B cell (primary cell): ENCODE results near the gene RAB41. TPM values are rescaled to one million over a fixed set of nuclear protein-coding genes. Genes with fewer than 3 reads are reported as not detected.

Experiments
- ATAC-seq: fragments of 200-7000 bp; cut with Tn5 transposase; one replicate; pipeline ENCODE4 v1.10.0; 2021; ENCODE audit warnings: low read depth, mild to moderate bottlenecking, moderate number of reproducible peaks, moderate library complexity
- CTCF ChIA-PET: fragments of 350-600 bp; sonication (Branson Sonifier 250); formaldehyde crosslinking; loops from one replicate; lab custom pipeline; 2021; ENCODE audit warnings: antibody characterized with exemption, inconsistent platforms; lab: Charles Lee
- POLR2A ChIA-PET: fragments of 350-600 bp; sonication (Branson Sonifier 250); formaldehyde crosslinking; loops from one replicate; lab custom pipeline; 2021; ENCODE audit warnings: antibody characterized with exemption; lab: Charles Lee
- DNase-seq: peaks from one replicate; pipeline ENCODE4 v3.0.0; 2013
- H2AFZ ChIP-seq: 2 replicates; pipeline ENCODE4 v1.6.1; 2012; ENCODE audit warnings: mild to moderate bottlenecking, low read depth, low read length; ENCODE audit not compliant: insufficient read depth, poor library complexity, severe bottlenecking
- H3K27ac ChIP-seq, 2 donors: 1 replicate in 1 of 2; 2 replicates in 1 of 2; pipeline ENCODE4 v1.5.1; 2012 to 2013; ENCODE audit warnings: low read length in 2 of 2, mild to moderate bottlenecking in 2 of 2, moderate library complexity in 1 of 2
- H3K27me3 ChIP-seq, 4 experiments: fragments of 200-600 bp in 1 of 4; sonication (generic) in 1 of 4; replicated peaks in 1 of 4; 1 replicate in 2 of 4; 2 replicates in 2 of 4; pipeline versions ENCODE4 v1.6.1 to v1.7.0; 2013 to 2016; ENCODE audit warnings: low read length in 3 of 4, mild to moderate bottlenecking in 2 of 4, mixed read lengths in 1 of 4, moderate library complexity in 1 of 4; ENCODE audit not compliant: insufficient read depth in 4 of 4, control insufficient read depth in 3 of 4; ENCODE audit errors: control extremely low read depth in 1 of 4
- H3K36me3 ChIP-seq, 2 experiments: replicated peaks in 1 of 2; 1 replicate in 1 of 2; 2 replicates in 1 of 2; pipeline versions ENCODE4 v1.6.1 to v1.7.1; 2013; ENCODE audit warnings: low read length in 1 of 2; ENCODE audit not compliant: insufficient read depth in 2 of 2, control insufficient read depth in 1 of 2; ENCODE audit errors: control extremely low read depth in 1 of 2, extremely low read depth in 1 of 2
- H3K4me1 ChIP-seq, 2 donors: fragments of 200-600 bp in 1 of 2; sonication (generic) in 1 of 2; 1 replicate in 1 of 2; 2 replicates in 1 of 2; pipeline versions ENCODE4 v1.5.1 to v1.6.1; 2013 to 2017; ENCODE audit warnings: low read length in 2 of 2; ENCODE audit not compliant: control insufficient read depth in 2 of 2, insufficient read depth in 2 of 2
- H3K4me2 ChIP-seq: replicated peaks from 2 replicates; pipeline ENCODE3; 2012; ENCODE audit warnings: mild to moderate bottlenecking, low read depth, low read length; ENCODE audit not compliant: poor library complexity, severe bottlenecking
- H3K4me3 ChIP-seq, 5 experiments: fragments of 200-600 bp in 1 of 5; sonication (generic) in 1 of 5; 1 replicate in 3 of 5; 2 replicates in 2 of 5; pipeline versions ENCODE4 v1.5.1 to v1.7.0; 2011 to 2016; ENCODE audit warnings: low read length in 4 of 5, mild to moderate bottlenecking in 4 of 5, low read depth in 2 of 5, control low read depth in 1 of 5, moderate library complexity in 1 of 5; ENCODE audit not compliant: insufficient read depth in 1 of 5; ENCODE audit errors: control extremely low read depth in 1 of 5, extremely low read depth in 1 of 5
- H3K79me2 ChIP-seq: fragments of 200-600 bp; sonication (generic); one replicate; pipeline ENCODE4 v1.6.0; 2016; ENCODE audit warnings: low read length; ENCODE audit not compliant: control insufficient read depth, insufficient read depth
- H3K9ac ChIP-seq: fragments of 200-600 bp; sonication (generic); 2 replicates; pipeline ENCODE4 v1.6.1; 2017; ENCODE audit warnings: mild to moderate bottlenecking, low read length, moderate library complexity
- H3K9me3 ChIP-seq, 3 donors: one replicate each; pipeline versions ENCODE4 v1.6.1 to v1.7.1; 2013; ENCODE audit warnings: low read length in 2 of 3; ENCODE audit not compliant: control insufficient read depth in 2 of 3, insufficient read depth in 1 of 3; ENCODE audit errors: control extremely low read depth in 1 of 3
- H4K20me1 ChIP-seq: 2 replicates; pipeline ENCODE4 v1.6.0; 2012; ENCODE audit warnings: mild to moderate bottlenecking, low read length; ENCODE audit not compliant: insufficient read depth, control insufficient read depth, poor library complexity, severe bottlenecking
- H3K27ac Mint-ChIP-seq: one replicate; pipeline ENCODE4 v1.8.0; 2021; ENCODE audit warnings: mixed read lengths
- H3K27me3 Mint-ChIP-seq: one replicate; pipeline ENCODE4 v1.8.0; 2021; ENCODE audit warnings: mixed read lengths
- H3K4me1 Mint-ChIP-seq: one replicate; pipeline ENCODE4 v1.8.0; 2021; ENCODE audit warnings: mixed read lengths
- H3K4me3 Mint-ChIP-seq: one replicate; pipeline ENCODE4 v1.8.0; 2021; ENCODE audit warnings: mixed read lengths
- H3K9me3 Mint-ChIP-seq: one replicate; pipeline ENCODE4 v1.8.0; 2022; ENCODE audit warnings: mixed read lengths; ENCODE audit not compliant: insufficient read depth
- EZH2 ChIP-seq: IDR thresholded peaks from 2 replicates; pipeline ENCODE4 v1.6.1; 2012; ENCODE audit warnings: borderline replicate concordance, low read depth, mild to moderate bottlenecking, moderate library complexity, low read length; ENCODE audit not compliant: insufficient read depth, poor library complexity, severe bottlenecking
- WGBS: methylation state at CpG from one replicate; pipeline ENCODE4 v1.1.5; 2013; ENCODE audit warnings: missing lambda C conversion rate; ENCODE audit not compliant: insufficient coverage; 5-methylcytosine and 5-hydroxymethylcytosine counted together
- intact Hi-C: fragments of 100-400 bp; cut with micrococcal nuclease; formaldehyde crosslinking; loops from one replicate; pipeline ENCODE4 v1.10.0; 2022
- polyA plus RNA-seq: library from polyadenylated mRNA; depleted of rRNA; stranded (reverse); fragments of >200 nt; gene quantifications from 2 replicates; pipeline ENCODE4 v1.2.3, GENCODE V29; 2012
- total RNA-seq, 2 donors: library from RNA; stranded (reverse); fragments of 120-200 nt in 1 of 2; gene quantifications; 1 replicate in 1 of 2; 2 replicates in 1 of 2; pipeline versions ENCODE4 v1.2.3 to v1.2.4, GENCODE V29; 2013 to 2022
- TF ChIP-seq, protein P1 (sequence below): fragments of 200-600 bp; IDR thresholded peaks from one replicate; pipeline ENCODE4 v1.8.0; 2022; ENCODE audit warnings: antibody characterized with exemption, mild to moderate bottlenecking

The RAB41 gene
- total and polyA plus RNA-seq, 2 donors (not counting 1 experiment from before 2014, with no cell fraction given): not detected

DNA sequence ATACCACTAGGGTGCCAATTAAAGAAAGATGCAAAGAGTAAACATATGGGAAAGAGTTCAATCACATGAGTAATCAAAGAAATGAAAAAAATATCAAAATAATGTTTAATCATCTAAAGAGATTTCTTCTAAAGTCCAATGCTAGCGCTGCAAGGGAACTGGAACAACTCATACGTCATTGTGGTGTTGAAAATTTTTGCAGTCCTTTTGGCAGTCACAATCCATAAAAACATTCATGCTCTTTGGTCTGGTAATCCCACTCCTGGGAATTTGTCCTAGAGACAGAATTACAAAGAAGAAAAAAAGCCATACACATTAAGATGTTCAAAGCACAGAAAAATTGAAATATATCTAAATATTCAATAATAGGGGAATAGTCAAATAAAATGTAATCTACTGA lies 26.5 kb upstream of the RAB41 start:
- Histone ChIP-seq H2AFZ (no peak overlapping the region), H3K9me3 (no peaks in the 10 kb centered on the region), H3K4me1 (no peaks in the 10 kb centered on the region), H3K27me3 (no peaks in the 10 kb centered on the region), H4K20me1 (no peaks in the 10 kb centered on the region), H3K27ac (no peak overlapping the region), H3K9ac (no peak overlapping the region), H3K4me2 (no peak overlapping the region), H3K36me3 (no peaks in the 10 kb centered on the region), H3K4me3 (no peak overlapping the region), H3K79me2 (no peaks in the 10 kb centered on the region)
- intact Hi-C loops: no loop called here
- ChIA-PET CTCF (no interaction called here), POLR2A (no interaction called here)
- Mint-ChIP-seq H3K27ac (no peak overlapping the region), H3K4me1 (no peaks in the 10 kb centered on the region), H3K4me3 (no peak overlapping the region), H3K27me3 (no peaks in the 10 kb centered on the region), H3K9me3 (no peaks in the 10 kb centered on the region)
- no CpG with 5 or more reads among the region's 2 CpGs for WGBS
- ATAC-seq (no peak), DNase-seq (no peak)
- TF ChIP-seq, protein P1, sequence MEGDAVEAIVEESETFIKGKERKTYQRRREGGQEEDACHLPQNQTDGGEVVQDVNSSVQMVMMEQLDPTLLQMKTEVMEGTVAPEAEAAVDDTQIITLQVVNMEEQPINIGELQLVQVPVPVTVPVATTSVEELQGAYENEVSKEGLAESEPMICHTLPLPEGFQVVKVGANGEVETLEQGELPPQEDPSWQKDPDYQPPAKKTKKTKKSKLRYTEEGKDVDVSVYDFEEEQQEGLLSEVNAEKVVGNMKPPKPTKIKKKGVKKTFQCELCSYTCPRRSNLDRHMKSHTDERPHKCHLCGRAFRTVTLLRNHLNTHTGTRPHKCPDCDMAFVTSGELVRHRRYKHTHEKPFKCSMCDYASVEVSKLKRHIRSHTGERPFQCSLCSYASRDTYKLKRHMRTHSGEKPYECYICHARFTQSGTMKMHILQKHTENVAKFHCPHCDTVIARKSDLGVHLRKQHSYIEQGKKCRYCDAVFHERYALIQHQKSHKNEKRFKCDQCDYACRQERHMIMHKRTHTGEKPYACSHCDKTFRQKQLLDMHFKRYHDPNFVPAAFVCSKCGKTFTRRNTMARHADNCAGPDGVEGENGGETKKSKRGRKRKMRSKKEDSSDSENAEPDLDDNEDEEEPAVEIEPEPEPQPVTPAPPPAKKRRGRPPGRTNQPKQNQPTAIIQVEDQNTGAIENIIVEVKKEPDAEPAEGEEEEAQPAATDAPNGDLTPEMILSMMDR: no peak
- no peak for TF ChIP-seq EZH2

DNA sequence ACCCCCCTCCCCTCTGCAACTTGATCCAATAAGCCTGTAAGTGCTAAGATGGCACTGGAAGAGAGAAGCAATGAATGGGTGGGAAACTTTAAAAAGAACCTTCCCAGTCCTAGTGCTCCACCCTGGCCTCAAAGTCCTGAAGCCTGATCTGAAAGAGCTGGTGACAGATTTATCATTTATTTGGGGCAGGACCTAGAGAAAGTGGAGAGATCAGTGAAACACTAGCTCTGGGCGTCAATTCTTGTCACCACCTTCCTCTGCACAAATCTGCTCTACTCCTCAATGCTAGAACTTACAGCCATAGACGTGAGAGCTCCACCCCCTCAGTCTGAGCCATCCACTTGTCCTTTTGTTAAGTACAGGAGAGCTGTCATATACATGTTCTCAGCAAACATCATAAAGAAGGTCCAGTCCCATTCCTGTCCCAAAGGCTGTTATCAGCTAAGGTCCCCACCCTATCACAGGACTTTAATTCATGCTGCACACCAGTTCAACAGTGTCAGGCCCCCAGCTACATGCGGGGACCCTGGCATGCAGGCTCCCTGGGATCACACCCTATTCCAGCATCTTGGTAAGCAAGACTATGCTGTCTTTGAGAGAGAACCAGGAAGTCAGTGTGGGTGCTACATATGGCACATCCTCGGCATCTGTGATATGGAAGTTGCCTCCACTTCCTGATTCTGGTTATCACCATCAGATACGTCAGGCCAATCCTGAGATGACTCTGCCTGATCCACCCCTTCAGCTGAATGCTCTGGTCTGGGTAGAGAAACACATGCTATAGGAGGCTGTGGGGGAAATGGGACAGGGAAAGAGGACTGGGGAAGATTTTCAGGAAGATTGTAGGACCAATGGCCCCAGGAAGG lies 24.3 kb upstream of the RAB41 start:
- no peak overlapping the region for H3K4me3 ChIP-seq
- intact Hi-C loops: no loop called here
- 100% methylated on average over 1 of the region's 5 CpGs for WGBS
- Mint-ChIP-seq H3K4me3 (no peak overlapping the region), H3K27me3 (no peaks in the 10 kb centered on the region), H3K4me1 (no peaks in the 10 kb centered on the region), H3K9me3 (no peaks in the 10 kb centered on the region), H3K27ac (no peak overlapping the region)
- no peaks in the 10 kb centered on the region for H3K9me3 ChIP-seq
- no peak overlapping the region for H3K4me2 ChIP-seq
- no peak overlapping the region for H3K27ac ChIP-seq
- no peak for ATAC-seq
- ChIA-PET POLR2A (no interaction called here), CTCF (no interaction called here)
- no peak for DNase-seq
- no peaks in the 10 kb centered on the region for H3K79me2 ChIP-seq
- no peaks in the 10 kb centered on the region for H3K4me1 ChIP-seq
- H2AFZ ChIP-seq: no peak overlapping the region
- H3K27me3 ChIP-seq: no peaks in the 10 kb centered on the region
- TF ChIP-seq, protein P1: no peak
- no peak for TF ChIP-seq EZH2
- H4K20me1 ChIP-seq: no peaks in the 10 kb centered on the region
- no peak overlapping the region for H3K9ac ChIP-seq
- H3K36me3 ChIP-seq: no peaks in the 10 kb centered on the region
